Smooth muscle cell (in vitro differentiated cells): ENCODE data around the gene FABP6. TPM values are rescaled to one million over a fixed set of nuclear protein-coding genes. Genes with fewer than 3 reads are reported as not detected.

Experiments
- DNase-seq: peaks from one replicate; lab custom pipeline; 2025; ENCODE audit not compliant: unreplicated experiment; lab: John Stamatoyannopoulos, UW
- H2AFZ ChIP-seq: fragments of 200-600 bp; sonication (generic); 2 replicates; pipeline ENCODE4 v1.6.0; 2016; ENCODE audit warnings: antibody characterized with exemption, low read depth, mild to moderate bottlenecking
- H3F3A ChIP-seq: fragments of 200-600 bp; sonication (generic); 2 replicates; pipeline ENCODE4 v1.6.0; 2017; ENCODE audit warnings: antibody characterized with exemption, low read depth
- H3K27ac ChIP-seq: fragments of 200-600 bp; sonication (generic); 2 replicates; pipeline ENCODE4 v1.5.1; 2016; ENCODE audit warnings: low read depth, mild to moderate bottlenecking
- H3K27me3 ChIP-seq: fragments of 200-600 bp; sonication (generic); 2 replicates; pipeline ENCODE4 v1.6.1; 2016; ENCODE audit warnings: low read depth, mild to moderate bottlenecking
- H3K36me3 ChIP-seq: fragments of 200-600 bp; sonication (generic); 2 replicates; pipeline ENCODE4 v1.5.1; 2016; ENCODE audit warnings: low read depth
- H3K4me1 ChIP-seq: fragments of 200-600 bp; sonication (generic); 2 replicates; pipeline ENCODE4 v1.5.1; 2016; ENCODE audit warnings: low read depth
- H3K4me2 ChIP-seq: fragments of 200-600 bp; sonication (generic); 2 replicates; pipeline ENCODE4 v1.6.0; 2016; ENCODE audit warnings: mild to moderate bottlenecking
- H3K4me3 ChIP-seq: fragments of 200-600 bp; sonication (generic); 2 replicates; pipeline ENCODE4 v1.5.1; 2016; ENCODE audit warnings: mild to moderate bottlenecking
- H3K79me2 ChIP-seq: fragments of 200-600 bp; sonication (generic); 2 replicates; pipeline ENCODE4 v1.6.0; 2016; ENCODE audit warnings: low read depth, mild to moderate bottlenecking
- H3K9ac ChIP-seq: fragments of 200-600 bp; sonication (generic); 2 replicates; pipeline ENCODE4 v1.6.0; 2016; ENCODE audit warnings: low read depth
- H3K9me3 ChIP-seq: fragments of 200-600 bp; sonication (generic); replicated peaks from 2 replicates; pipeline ENCODE4 v1.5.1; 2016; ENCODE audit warnings: low read depth
- H4K20me1 ChIP-seq: fragments of 200-600 bp; sonication (generic); 2 replicates; pipeline ENCODE4 v1.6.0; 2016; ENCODE audit warnings: low read depth
- WGBS: methylation state at CpG from one replicate; pipeline ENCODE4 v1.1.7; 2016; ENCODE audit warnings: low lambda C conversion rate; 5-methylcytosine and 5-hydroxymethylcytosine counted together
- polyA plus RNA-seq: library from polyadenylated mRNA; unstranded; fragments of >200 nt; fragmentation: Nextera tagmentation; extraction: Ambion mirVana; gene quantifications from 2 replicates; pipeline ENCODE4 v1.2.1, GENCODE V29; 2016
- total RNA-seq: library from RNA; depleted of rRNA; stranded (reverse); fragments of >200 nt; gene quantifications from 2 replicates; pipeline ENCODE4 v1.2.3, GENCODE V29; 2014
- TF ChIP-seq, protein P1 (sequence below): fragments of 200-600 bp; sonication (generic); IDR thresholded peaks from 2 replicates; pipeline ENCODE4 v1.5.1; 2017; ENCODE audit warnings: borderline replicate concordance, mild to moderate bottlenecking, antibody characterized with exemption; ENCODE audit not compliant: insufficient read depth, poor library complexity, severe bottlenecking

Gene FABP6
- total and polyA plus RNA-seq, 2 experiments from 2014 or later = 1.3 TPM; not detected in 1

DNA sequence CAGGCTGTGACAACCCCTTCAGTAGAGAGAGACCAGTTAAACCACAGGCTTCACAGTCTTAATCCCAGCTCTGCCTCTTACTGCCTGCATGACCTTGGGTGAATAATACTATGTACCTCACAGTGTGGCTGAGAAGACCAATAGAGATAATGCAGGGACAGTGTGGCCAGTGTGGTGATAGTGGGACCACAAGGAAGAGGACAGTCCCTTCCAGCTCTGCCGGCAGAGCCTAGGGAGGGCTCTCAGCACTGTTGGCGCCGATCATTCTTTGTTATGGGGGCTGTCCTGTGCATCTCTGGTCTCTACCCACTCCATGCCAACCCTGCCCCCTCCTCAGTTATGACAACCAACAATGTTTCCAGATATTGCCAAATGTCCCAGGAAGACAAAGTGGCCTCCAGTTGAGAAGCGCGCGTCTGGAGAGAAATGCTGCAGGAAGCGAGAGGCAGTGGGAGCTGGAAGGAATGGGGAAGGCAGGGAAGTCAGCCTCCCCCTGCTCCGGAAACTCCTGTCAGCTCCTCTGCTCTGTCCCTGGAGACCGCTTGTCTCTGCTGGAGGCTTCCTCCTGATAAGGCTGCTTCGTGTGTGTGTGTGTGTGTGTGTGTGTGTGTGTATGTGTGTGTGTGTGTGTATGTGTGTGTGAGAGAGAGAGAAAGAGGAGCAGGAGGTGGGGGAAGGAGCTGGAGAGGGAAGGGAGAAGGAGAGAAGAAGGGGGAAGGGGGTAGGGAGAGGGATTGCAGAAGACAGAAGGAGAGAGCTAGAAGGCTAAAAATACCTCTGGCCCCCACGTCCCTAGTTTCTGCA, 31.8 kb upstream of the FABP6 start:
- Histone ChIP-seq H3K36me3 (no peaks in the 10 kb centered on the region), H3K9me3 (no peaks in the 10 kb centered on the region), H3K4me2 (peak overlapping the region; percentile 77), H3K4me3 (no peak overlapping the region), H3K27me3 (no peaks in the 10 kb centered on the region), H3K79me2 (no peaks in the 10 kb centered on the region), H3K27ac (peak overlapping the region; percentile 57), H3K9ac (no peak overlapping the region), H4K20me1 (no peaks in the 10 kb centered on the region), H3F3A (peaks cover 7% of the 10 kb centered on the region), H3K4me1 (peaks cover 17% of the 10 kb centered on the region), H2AFZ (no peak overlapping the region)
- TF ChIP-seq, protein P1, sequence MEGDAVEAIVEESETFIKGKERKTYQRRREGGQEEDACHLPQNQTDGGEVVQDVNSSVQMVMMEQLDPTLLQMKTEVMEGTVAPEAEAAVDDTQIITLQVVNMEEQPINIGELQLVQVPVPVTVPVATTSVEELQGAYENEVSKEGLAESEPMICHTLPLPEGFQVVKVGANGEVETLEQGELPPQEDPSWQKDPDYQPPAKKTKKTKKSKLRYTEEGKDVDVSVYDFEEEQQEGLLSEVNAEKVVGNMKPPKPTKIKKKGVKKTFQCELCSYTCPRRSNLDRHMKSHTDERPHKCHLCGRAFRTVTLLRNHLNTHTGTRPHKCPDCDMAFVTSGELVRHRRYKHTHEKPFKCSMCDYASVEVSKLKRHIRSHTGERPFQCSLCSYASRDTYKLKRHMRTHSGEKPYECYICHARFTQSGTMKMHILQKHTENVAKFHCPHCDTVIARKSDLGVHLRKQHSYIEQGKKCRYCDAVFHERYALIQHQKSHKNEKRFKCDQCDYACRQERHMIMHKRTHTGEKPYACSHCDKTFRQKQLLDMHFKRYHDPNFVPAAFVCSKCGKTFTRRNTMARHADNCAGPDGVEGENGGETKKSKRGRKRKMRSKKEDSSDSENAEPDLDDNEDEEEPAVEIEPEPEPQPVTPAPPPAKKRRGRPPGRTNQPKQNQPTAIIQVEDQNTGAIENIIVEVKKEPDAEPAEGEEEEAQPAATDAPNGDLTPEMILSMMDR = no peak
- peak; percentile 15 for DNase-seq
- WGBS = 15% methylated on average over 11 of the region's 11 CpGs

DNA sequence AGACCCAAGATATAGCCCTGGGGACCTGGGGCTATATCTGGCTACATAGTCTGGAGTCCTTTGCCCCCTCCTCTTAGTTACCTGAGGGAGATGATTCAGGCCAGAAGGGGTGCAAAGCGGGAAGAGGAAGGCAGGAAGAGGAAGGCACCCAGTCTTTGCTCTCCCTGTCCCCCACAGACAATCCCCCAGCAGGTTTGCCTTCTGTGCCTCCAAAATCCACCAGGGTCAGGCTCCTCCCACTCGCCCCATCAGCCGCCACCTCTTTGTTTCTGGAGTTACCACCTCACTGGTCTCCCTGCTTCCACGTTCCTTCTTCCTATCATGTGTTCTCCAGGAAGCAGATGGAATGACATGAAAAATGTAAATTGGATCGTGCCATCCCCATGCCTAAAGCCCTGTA, 31.2 kb upstream of the FABP6 start:
- Histone ChIP-seq H2AFZ (no peak overlapping the region), H3K9me3 (no peaks in the 10 kb centered on the region), H4K20me1 (no peaks in the 10 kb centered on the region), H3K36me3 (no peaks in the 10 kb centered on the region), H3K4me3 (no peak overlapping the region), H3K27me3 (no peaks in the 10 kb centered on the region), H3K79me2 (no peaks in the 10 kb centered on the region), H3K27ac (no peak overlapping the region), H3K9ac (no peak overlapping the region), H3K4me1 (peaks cover 17% of the 10 kb centered on the region), H3K4me2 (peak overlapping the region; percentile 77), H3F3A (peaks cover 7% of the 10 kb centered on the region)
- no peak for DNase-seq
- WGBS = 60% methylated on average over 5 of the region's 5 CpGs
- TF ChIP-seq, protein P1 = no peak

DNA sequence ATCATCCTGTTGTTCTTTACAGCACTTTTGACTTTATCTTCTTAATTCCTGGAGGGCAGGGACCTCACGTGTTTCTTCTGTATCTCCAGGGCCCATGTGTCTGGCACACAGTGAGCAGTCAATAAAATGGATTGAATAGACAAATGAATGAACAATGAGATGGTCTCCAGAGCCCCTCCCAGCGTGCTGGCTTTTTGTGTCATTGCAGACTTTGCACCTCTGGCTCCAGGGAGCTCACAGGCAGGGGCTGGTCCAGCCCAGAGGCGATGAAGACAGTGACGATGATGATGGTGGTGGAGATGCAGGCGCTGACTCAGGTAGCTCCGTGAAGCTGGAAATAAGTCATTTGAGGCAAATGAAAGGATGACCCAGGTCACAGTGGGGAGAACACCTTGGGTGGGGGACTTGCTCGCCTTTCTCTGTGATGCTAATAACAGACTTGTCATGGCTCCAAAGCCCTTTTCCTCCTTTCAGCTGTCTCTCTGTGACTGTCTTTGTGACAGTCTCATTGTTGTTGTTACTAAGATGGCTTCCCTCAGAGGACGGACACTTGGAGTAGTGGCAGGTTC, 30.4 kb upstream of the FABP6 start:
- H3K4me1 ChIP-seq = peaks cover 17% of the 10 kb centered on the region

More for the DNA sequence above, 30.4 kb upstream of the FABP6 start:
- Histone ChIP-seq H3K4me3 (peak overlapping the region; percentile 33), H3K27me3 (no peaks in the 10 kb centered on the region), H3K79me2 (no peaks in the 10 kb centered on the region), H3F3A (peaks cover 7% of the 10 kb centered on the region), H3K9ac (no peak overlapping the region), H3K4me2 (peak overlapping the region; percentile 77), H3K9me3 (no peaks in the 10 kb centered on the region), H3K36me3 (no peaks in the 10 kb centered on the region), H4K20me1 (no peaks in the 10 kb centered on the region), H3K27ac (no peak overlapping the region), H2AFZ (peak overlapping the region; percentile 93)
- 26% methylated on average over 8 of the region's 8 CpGs for WGBS
- no peak for DNase-seq
- TF ChIP-seq, protein P1 = no peak
